ENCODE results near the gene HOXD8. TPM values are rescaled to one million over a fixed set of nuclear protein-coding genes. Genes with fewer than 3 reads are reported as not detected.

Gene HOXD8
- total RNA-seq, 1 experiment from 2014 or later = 1.9 TPM

DNA sequence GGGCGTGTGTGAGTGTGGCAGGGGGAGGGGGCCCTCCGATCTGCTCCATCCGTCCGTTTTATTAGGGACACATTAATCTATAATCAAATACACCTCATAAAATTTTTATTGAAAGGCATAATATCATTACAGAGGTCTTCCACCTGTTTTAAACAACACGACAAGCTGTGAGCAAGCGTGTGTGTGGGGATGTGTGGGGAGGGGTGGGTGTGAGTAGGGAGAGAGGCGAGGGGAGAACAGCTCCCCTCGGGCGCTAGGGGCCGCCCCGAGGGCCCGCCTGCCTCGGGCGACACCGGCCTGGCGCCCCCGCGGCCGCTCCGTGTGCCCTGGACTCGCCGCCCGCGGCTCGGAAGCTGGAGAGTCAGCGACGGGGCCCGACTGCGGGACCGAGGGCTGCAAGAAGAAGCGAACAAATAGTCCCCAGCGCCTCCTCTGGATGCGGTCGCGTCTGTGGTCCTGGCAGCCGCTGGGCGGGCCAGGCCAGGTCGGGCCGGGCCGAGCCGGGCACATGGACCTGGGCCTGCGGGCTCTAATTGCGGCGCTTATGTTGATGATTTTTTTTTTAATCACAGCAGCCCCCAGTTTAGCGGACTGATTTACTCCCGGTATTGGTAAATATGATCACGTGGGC lies 7.3 kb upstream of the HOXD8 start:
- DNase-seq (no peak), ATAC-seq (no peak)
- no peak overlapping the region for H3K4me3 ChIP-seq (ENCODE audit: low read length)
- ChIA-PET CTCF (no interaction called here), POLR2A (ENCODE audit: unreplicated experiment) (no interaction called here)
- no peaks in the 10 kb centered on the region for H3F3A ChIP-seq (ENCODE audit: low read length, unreplicated experiment)
- no peaks in the 10 kb centered on the region for H3K27me3 ChIP-seq (ENCODE audit: low read length)
- H3K79me2 ChIP-seq (ENCODE audit: low read length) = no peaks in the 10 kb centered on the region
- H3K9ac ChIP-seq (ENCODE audit: low read length) = no peak overlapping the region
- intact Hi-C loops (cut with micrococcal nuclease) = no loop called here
- H3K27ac ChIP-seq (ENCODE audit: low read length) = no peak overlapping the region
- H3K4me2 ChIP-seq (ENCODE audit: low read length) = no peak overlapping the region
- H3K4me1 ChIP-seq (ENCODE audit: insufficient read depth, low read length) = no peaks in the 10 kb centered on the region
- BruUV-seq (replicated peaks) = no TSS peak
- no peaks in the 10 kb centered on the region; the same call in 1 of the 2 replicates for H3K36me3 ChIP-seq (ENCODE audit: low read depth, low read length)
- H3K9me2 ChIP-seq (replicated peaks; ENCODE audit: low read length) = no peaks in the 10 kb centered on the region
- H3K9me3 ChIP-seq (ENCODE audit: low read length) = no peaks in the 10 kb centered on the region
- TF ChIP-seq EZH2 (IDR thresholded peaks at IDR 0.05; ENCODE audit: low read length, unreplicated experiment) (no peak), EZH2phosphoT487 (IDR thresholded peaks at IDR 0.05; ENCODE audit: borderline replicate concordance, low read length) (no peak)
- H4K20me1 ChIP-seq (ENCODE audit: low read length) = no peaks in the 10 kb centered on the region
- no peak overlapping the region for H2AFZ ChIP-seq (ENCODE audit: low read length)

GRCh38 chr2:176122683-176123410 lies 6.7 kb upstream of the HOXD8 start, which contains the start of gene HOXD9:
TSS of gene HOXD9 (plus strand) at chr2:176122719. CDS start at chr2:176122769, 50 bp downstream.
- H3K9me3 ChIP-seq (ENCODE audit: low read length) = no peaks in the 10 kb centered on the region
- ATAC-seq (no peak), DNase-seq (no peak)
- H3K36me3 ChIP-seq (ENCODE audit: low read depth, low read length) = no peaks in the 10 kb centered on the region; the same call in 1 of the 2 replicates
- no peaks in the 10 kb centered on the region for H3K4me1 ChIP-seq (ENCODE audit: insufficient read depth, low read length)
- no TSS peak for BruUV-seq (replicated peaks)
- no peak for TF ChIP-seq EZH2phosphoT487 (IDR thresholded peaks at IDR 0.05; ENCODE audit: borderline replicate concordance, low read length)
- TF ChIP-seq EZH2 (IDR thresholded peaks at IDR 0.05; ENCODE audit: low read length, unreplicated experiment) = no peak
- TF ChIP-seq, protein P1, sequence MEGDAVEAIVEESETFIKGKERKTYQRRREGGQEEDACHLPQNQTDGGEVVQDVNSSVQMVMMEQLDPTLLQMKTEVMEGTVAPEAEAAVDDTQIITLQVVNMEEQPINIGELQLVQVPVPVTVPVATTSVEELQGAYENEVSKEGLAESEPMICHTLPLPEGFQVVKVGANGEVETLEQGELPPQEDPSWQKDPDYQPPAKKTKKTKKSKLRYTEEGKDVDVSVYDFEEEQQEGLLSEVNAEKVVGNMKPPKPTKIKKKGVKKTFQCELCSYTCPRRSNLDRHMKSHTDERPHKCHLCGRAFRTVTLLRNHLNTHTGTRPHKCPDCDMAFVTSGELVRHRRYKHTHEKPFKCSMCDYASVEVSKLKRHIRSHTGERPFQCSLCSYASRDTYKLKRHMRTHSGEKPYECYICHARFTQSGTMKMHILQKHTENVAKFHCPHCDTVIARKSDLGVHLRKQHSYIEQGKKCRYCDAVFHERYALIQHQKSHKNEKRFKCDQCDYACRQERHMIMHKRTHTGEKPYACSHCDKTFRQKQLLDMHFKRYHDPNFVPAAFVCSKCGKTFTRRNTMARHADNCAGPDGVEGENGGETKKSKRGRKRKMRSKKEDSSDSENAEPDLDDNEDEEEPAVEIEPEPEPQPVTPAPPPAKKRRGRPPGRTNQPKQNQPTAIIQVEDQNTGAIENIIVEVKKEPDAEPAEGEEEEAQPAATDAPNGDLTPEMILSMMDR (conservative IDR thresholded peaks at IDR 0.05; ENCODE audit: low read depth, low read length) = no peak
- H4K20me1 ChIP-seq (ENCODE audit: low read length) = no peaks in the 10 kb centered on the region
- H2AFZ ChIP-seq (ENCODE audit: low read length) = no peak within 1 kb of the TSS
- intact Hi-C loops (cut with micrococcal nuclease) = no loop called here
- H3K27me3 ChIP-seq (ENCODE audit: low read length) = no peaks in the 10 kb centered on the region
- ChIA-PET CTCF (no interaction called here), POLR2A (ENCODE audit: unreplicated experiment) (no interaction called here)
- H3K4me2 ChIP-seq (ENCODE audit: low read length) = no peak within 1 kb of the TSS
- H3K4me3 ChIP-seq (ENCODE audit: low read length) = no peak within 1 kb of the TSS
- H3K79me2 ChIP-seq (ENCODE audit: low read length) = no peaks in the 10 kb centered on the region
- H3K27ac ChIP-seq (ENCODE audit: low read length) = no peak within 1 kb of the TSS
- H3K9me2 ChIP-seq (replicated peaks; ENCODE audit: low read length) = no peaks in the 10 kb centered on the region
- no peak within 1 kb of the TSS for H3K9ac ChIP-seq (ENCODE audit: low read length)
- no peaks in the 10 kb centered on the region for H3F3A ChIP-seq (ENCODE audit: low read length, unreplicated experiment)

- Histone ChIP-seq H3K4me2 (ENCODE audit: low read length) (no peak overlapping the region), H3K9me2 (replicated peaks; ENCODE audit: low read length) (no peaks in the 10 kb centered on the region), H3K79me2 (ENCODE audit: low read length) (no peaks in the 10 kb centered on the region), H3K9me3 (ENCODE audit: low read length) (no peaks in the 10 kb centered on the region), H3K27me3 (ENCODE audit: low read length) (no peaks in the 10 kb centered on the region), H3K4me3 (ENCODE audit: low read length) (no peak overlapping the region), H4K20me1 (ENCODE audit: low read length) (no peaks in the 10 kb centered on the region), H3K27ac (ENCODE audit: low read length) (no peak overlapping the region), H3K4me1 (ENCODE audit: insufficient read depth, low read length) (no peaks in the 10 kb centered on the region), H2AFZ (ENCODE audit: low read length) (no peak overlapping the region), H3F3A (ENCODE audit: low read length, unreplicated experiment) (no peaks in the 10 kb centered on the region), H3K36me3 (ENCODE audit: low read depth, low read length) (no peaks in the 10 kb centered on the region; the same call in 1 of the 2 replicates), H3K9ac (ENCODE audit: low read length) (no peak overlapping the region)
- no peak for DNase-seq
- BruUV-seq (replicated peaks) = no TSS peak
- ChIA-PET CTCF (no interaction called here), POLR2A (ENCODE audit: unreplicated experiment) (no interaction called here)
- TF ChIP-seq EZH2phosphoT487 (IDR thresholded peaks at IDR 0.05; ENCODE audit: borderline replicate concordance, low read length) = no peak
- TF ChIP-seq, protein P1 (conservative IDR thresholded peaks at IDR 0.05; ENCODE audit: low read depth, low read length) = no peak
- intact Hi-C loops (cut with micrococcal nuclease) = no loop called here
- no peak for ATAC-seq
These were observed 5.9 kb upstream of the HOXD8 start for GRCh38 chr2:176123411-176124109.
